ENCODE results near the gene CFAP46.

Gene CFAP46

GRCh38 chr10:132786884-132787494, 155.4 kb downstream of the CFAP46 start:
- no peak for DNase-seq (ENCODE audit: low read depth)
- TF ChIP-seq CTCF (conservative IDR thresholded peaks at IDR 0.05; ENCODE audit: control insufficient read depth, insufficient read depth, low read depth, low read length), result no peak
- H3K4me3 ChIP-seq (ENCODE audit: control insufficient read depth, low read depth, low read length), result no peak overlapping the region

- DNase-seq (ENCODE audit: low read depth), result no peak
- TF ChIP-seq CTCF (conservative IDR thresholded peaks at IDR 0.05; ENCODE audit: control insufficient read depth, insufficient read depth, low read depth, low read length), result no peak
- H3K4me3 ChIP-seq (ENCODE audit: control insufficient read depth, low read depth, low read length), result no peak overlapping the region
These were observed 155.9 kb downstream of the CFAP46 start for GRCh38 chr10:132786476-132786883.

GRCh38 chr10:132785723-132786475, 156.5 kb downstream of the CFAP46 start, which contains the start of gene NKX6-2:
Gene NKX6-2 (minus strand): TSS chr10:132786147. CDS start chr10:132785948, 199 bp downstream.
- no peak within 1 kb of the TSS for H3K4me3 ChIP-seq (ENCODE audit: control insufficient read depth, low read depth, low read length)
- peak; percentile 9 for DNase-seq (ENCODE audit: low read depth)
- TF ChIP-seq CTCF (conservative IDR thresholded peaks at IDR 0.05; ENCODE audit: control insufficient read depth, insufficient read depth, low read depth, low read length), result no peak

- H3K4me3 ChIP-seq (ENCODE audit: control insufficient read depth, low read depth, low read length), result no peak overlapping the region
- no peak for TF ChIP-seq CTCF (conservative IDR thresholded peaks at IDR 0.05; ENCODE audit: control insufficient read depth, insufficient read depth, low read depth, low read length)
These were observed 157.3 kb downstream of the CFAP46 start for GRCh38 chr10:132784866-132785722.

GRCh38 chr10:132783940-132784865, 158.2 kb downstream of the CFAP46 start:
- no peak for DNase-seq (ENCODE audit: low read depth)
- no peak overlapping the region for H3K4me3 ChIP-seq (ENCODE audit: control insufficient read depth, low read depth, low read length)
- TF ChIP-seq CTCF (conservative IDR thresholded peaks at IDR 0.05; ENCODE audit: control insufficient read depth, insufficient read depth, low read depth, low read length), result no peak

More at GRCh38 chr10:132784866-132785722, 157.3 kb downstream of the CFAP46 start:
- DNase-seq (ENCODE audit: low read depth), result peak; percentile 6
